WTC11 (cell line): Measurements from ENCODE around the gene GRIN2C. TPM values are rescaled to one million over a fixed set of nuclear protein-coding genes. Genes with fewer than 3 reads are reported as not detected.

Source experiments
- ATAC-seq: fragments of 200-7000 bp; cut with Tn5 transposase; 2 replicates; pipeline ENCODE4 v1.10.0; 2021; ENCODE audit warnings: mild to moderate bottlenecking, moderate library complexity
- CTCF ChIA-PET: fragments of 300-600 bp; sonication (Branson Sonifier 250); formaldehyde crosslinking; loops from one replicate; lab custom pipeline; 2021; ENCODE audit warnings: antibody characterized with exemption; lab: Charles Lee
- POLR2A ChIA-PET: fragments of 350-600 bp; sonication (Branson Sonifier 250); formaldehyde crosslinking; loops from one replicate; lab custom pipeline; 2021; ENCODE audit warnings: antibody characterized with exemption; lab: Charles Lee
- DNase-seq: peaks from one replicate; pipeline ENCODE4 v3.0.0; 2021; ENCODE audit warnings: low spot score
- H3K27ac Mint-ChIP-seq: 2 replicates; pipeline ENCODE4 v1.8.0; 2021; ENCODE audit warnings: mixed read lengths
- H3K27me3 Mint-ChIP-seq: 2 replicates; pipeline ENCODE4 v1.8.0; 2021; ENCODE audit warnings: low read depth, mild to moderate bottlenecking, moderate library complexity, mixed read lengths
- H3K36me3 Mint-ChIP-seq: 2 replicates; pipeline ENCODE4 v1.8.0; 2021; ENCODE audit warnings: mixed read lengths
- H3K4me1 Mint-ChIP-seq: 2 replicates; pipeline ENCODE4 v1.8.0; 2022; ENCODE audit warnings: mixed read lengths
- H3K4me3 Mint-ChIP-seq: 2 replicates; pipeline ENCODE4 v1.8.0; 2021; ENCODE audit warnings: mild to moderate bottlenecking, moderate library complexity, mixed read lengths
- H3K9me3 Mint-ChIP-seq: 2 replicates; pipeline ENCODE4 v1.8.0; 2021; ENCODE audit warnings: mixed read lengths
- ARID4B ChIP-seq: sonication (generic); formaldehyde crosslinking; IDR thresholded peaks from 2 replicates; pipeline ENCODE4 v1.8.0; 2023; ENCODE audit warnings: missing genetic modification reagents, mild to moderate bottlenecking, borderline replicate concordance
- ATF1 ChIP-seq: sonication (generic); formaldehyde crosslinking; IDR thresholded peaks from 2 replicates; pipeline ENCODE4 v1.8.1; 2023; ENCODE audit warnings: mild to moderate bottlenecking, moderate library complexity, missing genetic modification reagents
- CDX4 ChIP-seq: fragments of 250-450 bp; sonication (Bioruptor Pico); IDR thresholded peaks from 2 replicates; pipeline ENCODE4 v1.9.0; 2021; ENCODE audit warnings: moderate library complexity, mild to moderate bottlenecking, inconsistent platforms, borderline replicate concordance
- JAZF1 ChIP-seq: fragments of 250-450 bp; sonication (Bioruptor Pico); IDR thresholded peaks from 2 replicates; pipeline ENCODE4 v1.9.0; 2021; ENCODE audit warnings: moderate library complexity, mild to moderate bottlenecking, inconsistent platforms
- NFATC4 ChIP-seq: fragments of 250-450 bp; sonication (Bioruptor Pico); IDR thresholded peaks from 2 replicates; pipeline ENCODE4 v1.9.0; 2021; ENCODE audit warnings: mild to moderate bottlenecking
- PRDM15 ChIP-seq: sonication (generic); formaldehyde crosslinking; IDR thresholded peaks from 2 replicates; pipeline ENCODE4 v1.8.0; 2022; ENCODE audit warnings: missing genetic modification reagents
- RORB ChIP-seq: fragments of 250-450 bp; sonication (Bioruptor Pico); IDR thresholded peaks from 2 replicates; pipeline ENCODE4 v1.9.0; 2021; ENCODE audit warnings: mild to moderate bottlenecking
- SMAD3 ChIP-seq: sonication (generic); formaldehyde crosslinking; IDR thresholded peaks from 2 replicates; pipeline ENCODE4 v1.8.0; 2022; ENCODE audit warnings: missing genetic modification reagents, mild to moderate bottlenecking, borderline replicate concordance
- SOX15 ChIP-seq: fragments of 250-450 bp; sonication (Bioruptor Pico); IDR thresholded peaks from 2 replicates; pipeline ENCODE4 v1.9.0; 2021; ENCODE audit warnings: mild to moderate bottlenecking
- STAT6 ChIP-seq: sonication (generic); formaldehyde crosslinking; conservative IDR thresholded peaks from 2 replicates; pipeline ENCODE4 v1.8.1; 2023; ENCODE audit warnings: mild to moderate bottlenecking, low read depth, missing genetic modification reagents, moderate library complexity
- TP53 ChIP-seq: sonication (generic); formaldehyde crosslinking; IDR thresholded peaks from 2 replicates; pipeline ENCODE4 v1.8.1; 2023; ENCODE audit warnings: mild to moderate bottlenecking, missing genetic modification reagents
- USF1 ChIP-seq: sonication (generic); formaldehyde crosslinking; IDR thresholded peaks from 2 replicates; pipeline ENCODE4 v1.8.0; 2022; ENCODE audit warnings: mild to moderate bottlenecking, missing genetic modification reagents
- ZBTB21 ChIP-seq: sonication (generic); formaldehyde crosslinking; IDR thresholded peaks from 2 replicates; pipeline ENCODE4 v1.8.1; 2023; ENCODE audit warnings: mild to moderate bottlenecking, missing genetic modification reagents, borderline replicate concordance
- ZNF138 ChIP-seq: sonication (generic); formaldehyde crosslinking; conservative IDR thresholded peaks from 2 replicates; pipeline ENCODE4 v1.8.1; 2022; ENCODE audit warnings: mild to moderate bottlenecking, moderate library complexity, missing genetic modification reagents
- ZNF219 ChIP-seq: sonication (generic); formaldehyde crosslinking; IDR thresholded peaks from 2 replicates; pipeline ENCODE4 v1.8.0; 2023; ENCODE audit warnings: missing genetic modification reagents, mild to moderate bottlenecking, borderline replicate concordance
- ZNF281 ChIP-seq: sonication (generic); formaldehyde crosslinking; IDR thresholded peaks from 2 replicates; pipeline ENCODE4 v1.8.0; 2023; ENCODE audit warnings: mild to moderate bottlenecking, missing genetic modification reagents
- ZNF396 ChIP-seq: fragments of 250-450 bp; sonication (Bioruptor Pico); IDR thresholded peaks from 2 replicates; pipeline ENCODE4 v1.8.0; 2021; ENCODE audit warnings: mild to moderate bottlenecking, moderate library complexity, borderline replicate concordance
- ZNF423 ChIP-seq: fragments of 250-450 bp; sonication (Bioruptor Pico); IDR thresholded peaks from 2 replicates; pipeline ENCODE4 v2.1.2; 2022; ENCODE audit warnings: mild to moderate bottlenecking, moderate library complexity
- ZNF512 ChIP-seq: sonication (generic); formaldehyde crosslinking; IDR thresholded peaks from 2 replicates; pipeline ENCODE4 v1.8.1; 2022; ENCODE audit warnings: missing genetic modification reagents, borderline replicate concordance
- total RNA-seq: library from RNA; stranded (reverse); gene quantifications from 3 replicates; pipeline ENCODE4 v1.2.3, GENCODE V29; 2021

Gene GRIN2C
- total RNA-seq, 1 experiment from 2014 or later: 0.31 TPM

GRCh38 chr17:74868251-74868907, 8.7 kb upstream of the GRIN2C start:
- CTCF ChIA-PET: interaction anchor here (0.8 to 14.0 kb wide), 4 partner anchors 20 to 211 kb away, joined by 4 to 347 read pairs (median 5); partner anchors contain the start of gene RAB37
- ATAC-seq: no peak
- TF ChIP-seq ZNF138 (CRISPR knock-in tag): no peak
- TF ChIP-seq ZNF396 (CRISPR knock-in tag): no peak
- TF ChIP-seq ZNF512: no peak
- TF ChIP-seq SMAD3 (CRISPR knock-in tag): no peak
- TF ChIP-seq RORB: no peak
- no peak for TF ChIP-seq JAZF1
- no peak for TF ChIP-seq ZNF281 (CRISPR knock-in tag)
- TF ChIP-seq STAT6 (CRISPR knock-in tag): no peak
- no peak for TF ChIP-seq SOX15
- no peak for TF ChIP-seq CDX4
- TF ChIP-seq ZBTB21 (CRISPR knock-in tag): no peak
- no peak for TF ChIP-seq ATF1 (CRISPR knock-in tag)
- no peak for TF ChIP-seq ARID4B (CRISPR knock-in tag)
- TF ChIP-seq ZNF423: no peak
- TF ChIP-seq NFATC4: no peak
- TF ChIP-seq TP53 (CRISPR knock-in tag): no peak
- no peak for TF ChIP-seq ZNF219 (CRISPR knock-in tag)
- no peak for TF ChIP-seq USF1 (CRISPR knock-in tag)
- TF ChIP-seq PRDM15 (CRISPR knock-in tag): no peak
- TF ChIP-seq, all 79 proteins: peak for 0
- Mint-ChIP-seq H3K9me3 (no peaks in the 10 kb centered on the region), H3K4me1 (peaks cover 23% of the 10 kb centered on the region), H3K36me3 (peaks cover 24% of the 10 kb centered on the region), H3K27ac (no peak overlapping the region), H3K27me3 (peaks cover 8% of the 10 kb centered on the region), H3K4me3 (no peak overlapping the region)
- POLR2A ChIA-PET: interaction anchor here (0.6 kb wide), 1 partner anchor 304 kb away, joined by 3 read pairs; no protein-coding TSS in a partner anchor
- DNase-seq: no peak
